K562 (cell line): ENCODE results near the gene IGFL1. TPM values are rescaled to one million over a fixed set of nuclear protein-coding genes. Genes with fewer than 3 reads are reported as not detected.

Source experiments
- CCAR2 ChIP-seq: fragments of 200-400 bp; formaldehyde crosslinking; IDR thresholded peaks from 2 replicates; pipeline ENCODE4 v1.6.1; 2017; ENCODE audit warnings: mild to moderate bottlenecking, low read depth, low read length
- GATAD2B ChIP-seq: fragments of 450-650 bp; IDR thresholded peaks from 2 replicates; pipeline ENCODE4 v1.6.1; 2017; ENCODE audit warnings: mild to moderate bottlenecking, borderline replicate concordance
- GTF2F1 ChIP-seq: IDR thresholded peaks from 2 replicates; pipeline ENCODE4 v1.6.1; 2011; ENCODE audit warnings: low read depth, low read length, improper control_type of control experiment
- HNRNPLL ChIP-seq: fragments of 200-400 bp; formaldehyde crosslinking; IDR thresholded peaks from 2 replicates; pipeline ENCODE4 v1.6.1; 2017; ENCODE audit warnings: low read length, low read depth, mild to moderate bottlenecking; ENCODE audit not compliant: poor library complexity, severe bottlenecking
- HOXB6 ChIP-seq: fragments of 250-450 bp; sonication (Bioruptor Pico); IDR thresholded peaks from 2 replicates; pipeline ENCODE4 v1.5.1; 2022; ENCODE audit warnings: mild to moderate bottlenecking, borderline replicate concordance
- KAT7 ChIP-seq: sonication (generic); formaldehyde crosslinking; IDR thresholded peaks from 2 replicates; pipeline ENCODE4 v1.8.0; 2022; ENCODE audit warnings: missing genetic modification reagents, mild to moderate bottlenecking, borderline replicate concordance
- KLF16 ChIP-seq: IDR thresholded peaks from 2 replicates; pipeline ENCODE4 v1.6.1; 2016; ENCODE audit warnings: antibody characterized with exemption
- MAFF ChIP-seq: IDR thresholded peaks from 2 replicates; pipeline ENCODE4 v1.6.1; 2012; ENCODE audit warnings: low read length, improper control_type of control experiment
- NUFIP1 ChIP-seq: fragments of 450-650 bp; IDR thresholded peaks from 2 replicates; pipeline ENCODE4 v1.6.1; 2018; ENCODE audit not compliant: partially characterized antibody
- POLR2G ChIP-seq: fragments of 200-400 bp; formaldehyde crosslinking; IDR thresholded peaks from 2 replicates; pipeline ENCODE4 v1.6.1; 2017; ENCODE audit warnings: low read depth, mild to moderate bottlenecking, antibody characterized with exemption, low read length, moderate library complexity
- POLR2H ChIP-seq: IDR thresholded peaks from 2 replicates; pipeline ENCODE4 v1.6.1; 2016; ENCODE audit warnings: missing genetic modification characterization, low read depth, mild to moderate bottlenecking, control low read depth, missing compliant biosample characterization, moderate library complexity
- RBM15 ChIP-seq: fragments of 200-400 bp; formaldehyde crosslinking; IDR thresholded peaks from 2 replicates; pipeline ENCODE4 v1.6.1; 2018; ENCODE audit warnings: mild to moderate bottlenecking, low read length, moderate library complexity; ENCODE audit not compliant: insufficient read depth
- RCOR1 ChIP-seq, 2 experiments: IDR thresholded peaks; 2 replicates each; pipeline ENCODE4 v1.6.1; 2012; ENCODE audit warnings: low read depth in 2 of 2, low read length in 2 of 2, borderline replicate concordance in 1 of 2, improper control_type of control experiment in 1 of 2
- SMARCA5 ChIP-seq: fragments of 450-650 bp; IDR thresholded peaks from 2 replicates; pipeline ENCODE4 v1.6.1; 2016
- U2AF2 ChIP-seq: fragments of 200-400 bp; formaldehyde crosslinking; optimal IDR thresholded peaks from 2 replicates; pipeline ENCODE3; 2017; ENCODE audit warnings: low read depth, mild to moderate bottlenecking, low read length
- ZNF408 ChIP-seq: fragments of 250-450 bp; sonication (Bioruptor Pico); IDR thresholded peaks from 2 replicates; pipeline ENCODE4 v1.4.0; 2020; ENCODE audit warnings: low read depth, mild to moderate bottlenecking, moderate library complexity
- polyA plus RNA-seq, 8 experiments: library from polyadenylated mRNA; depleted of rRNA in 4 of 8; stranded (reverse) in 5 of 8; unstranded in 3 of 8; fragments of >200 nt; fragmentation: Nextera tagmentation in 2 of 8; fragmentation: Illumina TruSeq in 1 of 8; extraction: Ambion mirVana in 2 of 8; extraction: Trizol in 1 of 8; gene quantifications; 2 replicates each; pipeline versions ENCODE4 v1.2.1 to v1.2.3, GENCODE V29; 2011 to 2014; ENCODE audit warnings: inconsistent platforms in 1 of 8, missing spikeins in 1 of 8
- total RNA-seq, 7 experiments: library from RNA; depleted of rRNA in 6 of 7; stranded (reverse); fragments of >200 nt in 6 of 7; fragmentation: Illumina TruSeq in 2 of 7; extraction: Trizol in 2 of 7; gene quantifications; 2 replicates each; pipeline versions ENCODE4 v1.2.1 to v1.2.3, GENCODE V29; 2011 to 2021; ENCODE audit warnings: low replicate concordance in 1 of 7
- TF ChIP-seq, protein P1 (sequence below): fragments of 450-650 bp; IDR thresholded peaks from 2 replicates; pipeline ENCODE4 v1.6.1; 2016; ENCODE audit warnings: mild to moderate bottlenecking, moderate library complexity

The IGFL1 gene
- total and polyA plus RNA-seq, 9 of the 15 experiments (the other 6 are each of a cell fraction or from before 2014, with no cell fraction given), result not detected

DNA sequence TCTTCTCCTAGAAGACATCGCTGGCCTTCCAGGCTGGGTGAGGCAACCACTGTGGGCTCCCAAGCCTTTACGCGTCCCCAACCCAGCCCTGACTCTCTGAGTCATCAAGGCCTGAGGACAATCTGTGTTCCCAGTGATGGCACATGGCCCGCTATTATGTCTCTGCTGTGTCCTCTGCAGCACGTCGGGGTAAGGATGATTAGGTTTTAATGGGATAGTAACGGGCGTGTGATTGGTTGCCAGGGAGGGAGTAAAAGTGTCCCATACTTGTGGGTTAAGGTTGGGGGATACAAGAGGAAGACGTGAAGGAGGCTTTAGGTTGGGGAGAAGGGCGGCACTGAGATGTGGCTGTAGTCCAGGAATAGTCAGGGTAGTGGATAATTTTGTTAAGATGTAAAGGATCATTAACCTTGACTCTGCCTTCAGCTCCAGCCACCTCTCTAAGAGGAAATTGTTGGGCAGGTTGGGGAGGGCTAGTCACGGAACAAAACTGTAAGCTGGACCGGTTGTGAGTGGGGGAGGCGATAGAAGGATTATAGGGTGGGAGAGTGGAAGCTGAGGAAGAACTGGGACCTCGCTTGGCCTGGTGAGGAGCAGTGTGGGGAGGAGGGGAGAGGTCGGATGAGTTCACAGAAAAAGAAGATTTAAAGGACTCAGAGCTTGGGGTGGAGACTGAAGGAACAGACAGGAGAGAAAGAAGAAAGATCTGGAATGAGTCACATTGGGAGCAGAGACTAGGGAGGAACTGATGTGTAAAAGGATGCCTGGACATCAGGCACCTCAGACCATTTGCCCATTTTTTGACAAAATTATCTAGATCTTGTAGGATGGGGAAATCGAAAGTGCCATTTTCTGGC lies 27.9 kb upstream of the IGFL1 start (continued):
- TF ChIP-seq, protein P1, sequence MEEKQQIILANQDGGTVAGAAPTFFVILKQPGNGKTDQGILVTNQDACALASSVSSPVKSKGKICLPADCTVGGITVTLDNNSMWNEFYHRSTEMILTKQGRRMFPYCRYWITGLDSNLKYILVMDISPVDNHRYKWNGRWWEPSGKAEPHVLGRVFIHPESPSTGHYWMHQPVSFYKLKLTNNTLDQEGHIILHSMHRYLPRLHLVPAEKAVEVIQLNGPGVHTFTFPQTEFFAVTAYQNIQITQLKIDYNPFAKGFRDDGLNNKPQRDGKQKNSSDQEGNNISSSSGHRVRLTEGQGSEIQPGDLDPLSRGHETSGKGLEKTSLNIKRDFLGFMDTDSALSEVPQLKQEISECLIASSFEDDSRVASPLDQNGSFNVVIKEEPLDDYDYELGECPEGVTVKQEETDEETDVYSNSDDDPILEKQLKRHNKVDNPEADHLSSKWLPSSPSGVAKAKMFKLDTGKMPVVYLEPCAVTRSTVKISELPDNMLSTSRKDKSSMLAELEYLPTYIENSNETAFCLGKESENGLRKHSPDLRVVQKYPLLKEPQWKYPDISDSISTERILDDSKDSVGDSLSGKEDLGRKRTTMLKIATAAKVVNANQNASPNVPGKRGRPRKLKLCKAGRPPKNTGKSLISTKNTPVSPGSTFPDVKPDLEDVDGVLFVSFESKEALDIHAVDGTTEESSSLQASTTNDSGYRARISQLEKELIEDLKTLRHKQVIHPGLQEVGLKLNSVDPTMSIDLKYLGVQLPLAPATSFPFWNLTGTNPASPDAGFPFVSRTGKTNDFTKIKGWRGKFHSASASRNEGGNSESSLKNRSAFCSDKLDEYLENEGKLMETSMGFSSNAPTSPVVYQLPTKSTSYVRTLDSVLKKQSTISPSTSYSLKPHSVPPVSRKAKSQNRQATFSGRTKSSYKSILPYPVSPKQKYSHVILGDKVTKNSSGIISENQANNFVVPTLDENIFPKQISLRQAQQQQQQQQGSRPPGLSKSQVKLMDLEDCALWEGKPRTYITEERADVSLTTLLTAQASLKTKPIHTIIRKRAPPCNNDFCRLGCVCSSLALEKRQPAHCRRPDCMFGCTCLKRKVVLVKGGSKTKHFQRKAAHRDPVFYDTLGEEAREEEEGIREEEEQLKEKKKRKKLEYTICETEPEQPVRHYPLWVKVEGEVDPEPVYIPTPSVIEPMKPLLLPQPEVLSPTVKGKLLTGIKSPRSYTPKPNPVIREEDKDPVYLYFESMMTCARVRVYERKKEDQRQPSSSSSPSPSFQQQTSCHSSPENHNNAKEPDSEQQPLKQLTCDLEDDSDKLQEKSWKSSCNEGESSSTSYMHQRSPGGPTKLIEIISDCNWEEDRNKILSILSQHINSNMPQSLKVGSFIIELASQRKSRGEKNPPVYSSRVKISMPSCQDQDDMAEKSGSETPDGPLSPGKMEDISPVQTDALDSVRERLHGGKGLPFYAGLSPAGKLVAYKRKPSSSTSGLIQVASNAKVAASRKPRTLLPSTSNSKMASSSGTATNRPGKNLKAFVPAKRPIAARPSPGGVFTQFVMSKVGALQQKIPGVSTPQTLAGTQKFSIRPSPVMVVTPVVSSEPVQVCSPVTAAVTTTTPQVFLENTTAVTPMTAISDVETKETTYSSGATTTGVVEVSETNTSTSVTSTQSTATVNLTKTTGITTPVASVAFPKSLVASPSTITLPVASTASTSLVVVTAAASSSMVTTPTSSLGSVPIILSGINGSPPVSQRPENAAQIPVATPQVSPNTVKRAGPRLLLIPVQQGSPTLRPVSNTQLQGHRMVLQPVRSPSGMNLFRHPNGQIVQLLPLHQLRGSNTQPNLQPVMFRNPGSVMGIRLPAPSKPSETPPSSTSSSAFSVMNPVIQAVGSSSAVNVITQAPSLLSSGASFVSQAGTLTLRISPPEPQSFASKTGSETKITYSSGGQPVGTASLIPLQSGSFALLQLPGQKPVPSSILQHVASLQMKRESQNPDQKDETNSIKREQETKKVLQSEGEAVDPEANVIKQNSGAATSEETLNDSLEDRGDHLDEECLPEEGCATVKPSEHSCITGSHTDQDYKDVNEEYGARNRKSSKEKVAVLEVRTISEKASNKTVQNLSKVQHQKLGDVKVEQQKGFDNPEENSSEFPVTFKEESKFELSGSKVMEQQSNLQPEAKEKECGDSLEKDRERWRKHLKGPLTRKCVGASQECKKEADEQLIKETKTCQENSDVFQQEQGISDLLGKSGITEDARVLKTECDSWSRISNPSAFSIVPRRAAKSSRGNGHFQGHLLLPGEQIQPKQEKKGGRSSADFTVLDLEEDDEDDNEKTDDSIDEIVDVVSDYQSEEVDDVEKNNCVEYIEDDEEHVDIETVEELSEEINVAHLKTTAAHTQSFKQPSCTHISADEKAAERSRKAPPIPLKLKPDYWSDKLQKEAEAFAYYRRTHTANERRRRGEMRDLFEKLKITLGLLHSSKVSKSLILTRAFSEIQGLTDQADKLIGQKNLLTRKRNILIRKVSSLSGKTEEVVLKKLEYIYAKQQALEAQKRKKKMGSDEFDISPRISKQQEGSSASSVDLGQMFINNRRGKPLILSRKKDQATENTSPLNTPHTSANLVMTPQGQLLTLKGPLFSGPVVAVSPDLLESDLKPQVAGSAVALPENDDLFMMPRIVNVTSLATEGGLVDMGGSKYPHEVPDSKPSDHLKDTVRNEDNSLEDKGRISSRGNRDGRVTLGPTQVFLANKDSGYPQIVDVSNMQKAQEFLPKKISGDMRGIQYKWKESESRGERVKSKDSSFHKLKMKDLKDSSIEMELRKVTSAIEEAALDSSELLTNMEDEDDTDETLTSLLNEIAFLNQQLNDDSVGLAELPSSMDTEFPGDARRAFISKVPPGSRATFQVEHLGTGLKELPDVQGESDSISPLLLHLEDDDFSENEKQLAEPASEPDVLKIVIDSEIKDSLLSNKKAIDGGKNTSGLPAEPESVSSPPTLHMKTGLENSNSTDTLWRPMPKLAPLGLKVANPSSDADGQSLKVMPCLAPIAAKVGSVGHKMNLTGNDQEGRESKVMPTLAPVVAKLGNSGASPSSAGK, result peak; percentile 65; the same call in 1 of the 2 replicates
- TF ChIP-seq U2AF2, result no peak
- no peak for TF ChIP-seq RBM15
- TF ChIP-seq KLF16, result no peak
- TF ChIP-seq NUFIP1, result no peak
- no peak; a peak in 1 of 4 replicates for TF ChIP-seq RCOR1 (IDR thresholded peaks at IDR 0.05; ENCODE audit: borderline replicate concordance in 1 of 2, low read depth in 2 of 2, low read length in 2 of 2)
- no peak for TF ChIP-seq POLR2G
- no peak for TF ChIP-seq POLR2H
- no peak for TF ChIP-seq MAFF
- TF ChIP-seq HNRNPLL, result no peak
- no peak for TF ChIP-seq ZNF408 (CRISPR knock-in tag)
- no peak for TF ChIP-seq CCAR2
- TF ChIP-seq KAT7, result no peak; the same call in 1 of the 2 replicates
- TF ChIP-seq HOXB6 (CRISPR knock-in tag), result no peak
- TF ChIP-seq SMARCA5, result no peak
- TF ChIP-seq GTF2F1, result no peak
- no peak for TF ChIP-seq GATAD2B
